HUES6 (cell line): Measurements from ENCODE around the gene PRKACA.
"Not testable (repeated sequence)": the region's sequence is repeated elsewhere in the genome, so short reads cannot be mapped to it uniquely, and the experiment has no call there.

Experiments
- H3K27ac ChIP-seq: 2 replicates; pipeline ENCODE4 v1.7.0; 2013; ENCODE audit warnings: low read depth, mild to moderate bottlenecking, low read length, inconsistent platforms
- H3K27me3 ChIP-seq: 2 replicates; pipeline ENCODE4 v1.6.1; 2013; ENCODE audit warnings: low read length; ENCODE audit not compliant: control insufficient read depth, insufficient read depth
- H3K36me3 ChIP-seq: 2 replicates; pipeline ENCODE4 v1.6.1; 2013; ENCODE audit warnings: low read length; ENCODE audit not compliant: control insufficient read depth, insufficient read depth
- H3K4me1 ChIP-seq: 2 replicates; pipeline ENCODE4 v1.6.1; 2013; ENCODE audit warnings: low read length; ENCODE audit not compliant: control insufficient read depth, insufficient read depth
- H3K4me3 ChIP-seq: 2 replicates; pipeline ENCODE4 v1.5.1; 2013; ENCODE audit warnings: low read depth, low read length
- H3K9ac ChIP-seq: one replicate; pipeline ENCODE4 v1.6.1; 2013; ENCODE audit warnings: mild to moderate bottlenecking, low read length
- H3K9me3 ChIP-seq: 2 replicates; pipeline ENCODE4 v1.6.1; 2013; ENCODE audit warnings: low read depth, low read length; ENCODE audit not compliant: control insufficient read depth, insufficient read depth

Gene PRKACA

DNA sequence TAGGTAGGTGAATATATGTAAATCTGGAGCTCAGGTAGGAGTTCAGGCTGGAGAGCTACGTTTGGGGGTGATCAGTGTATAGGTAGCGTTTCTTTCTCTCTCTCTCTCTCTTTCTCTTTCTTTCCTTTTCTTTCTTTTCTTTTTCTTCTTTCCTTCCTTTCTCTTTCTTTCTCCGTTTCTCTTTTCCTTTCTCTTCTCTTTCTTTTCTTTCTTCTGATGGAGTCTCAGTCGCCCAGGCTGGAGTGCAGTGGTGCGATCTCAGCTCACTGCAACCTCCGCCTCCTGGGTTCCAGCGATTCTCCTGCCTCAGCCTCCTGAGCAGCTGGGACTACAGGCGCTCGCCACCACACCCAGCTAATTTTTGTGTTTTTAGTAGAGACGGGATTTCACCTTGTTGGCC lies 28.6 kb upstream of the PRKACA start:
- H3K9ac ChIP-seq, H3K27ac ChIP-seq, H3K27me3 ChIP-seq, H3K4me3 ChIP-seq, H3K9me3 ChIP-seq, H3K36me3 ChIP-seq: not testable (repeated sequence)
- H3K4me1 ChIP-seq, result peaks cover 26% of the 10 kb centered on the region

- H3K9ac ChIP-seq, result no peak overlapping the region
- H3K4me1 ChIP-seq, result peaks cover 25% of the 10 kb centered on the region
- no peaks in the 10 kb centered on the region for H3K9me3 ChIP-seq
- no peak overlapping the region for H3K27ac ChIP-seq
- 0 out of 2 replicates have a peak, but pooled peaks cover 4% of the 10 kb centered on the region for H3K36me3 ChIP-seq
- H3K27me3 ChIP-seq, result no peaks in the 10 kb centered on the region
- no peak overlapping the region for H3K4me3 ChIP-seq
Observed at GRCh38 chr19:14145381-14145780, 27.8 kb upstream of the PRKACA start.

DNA sequence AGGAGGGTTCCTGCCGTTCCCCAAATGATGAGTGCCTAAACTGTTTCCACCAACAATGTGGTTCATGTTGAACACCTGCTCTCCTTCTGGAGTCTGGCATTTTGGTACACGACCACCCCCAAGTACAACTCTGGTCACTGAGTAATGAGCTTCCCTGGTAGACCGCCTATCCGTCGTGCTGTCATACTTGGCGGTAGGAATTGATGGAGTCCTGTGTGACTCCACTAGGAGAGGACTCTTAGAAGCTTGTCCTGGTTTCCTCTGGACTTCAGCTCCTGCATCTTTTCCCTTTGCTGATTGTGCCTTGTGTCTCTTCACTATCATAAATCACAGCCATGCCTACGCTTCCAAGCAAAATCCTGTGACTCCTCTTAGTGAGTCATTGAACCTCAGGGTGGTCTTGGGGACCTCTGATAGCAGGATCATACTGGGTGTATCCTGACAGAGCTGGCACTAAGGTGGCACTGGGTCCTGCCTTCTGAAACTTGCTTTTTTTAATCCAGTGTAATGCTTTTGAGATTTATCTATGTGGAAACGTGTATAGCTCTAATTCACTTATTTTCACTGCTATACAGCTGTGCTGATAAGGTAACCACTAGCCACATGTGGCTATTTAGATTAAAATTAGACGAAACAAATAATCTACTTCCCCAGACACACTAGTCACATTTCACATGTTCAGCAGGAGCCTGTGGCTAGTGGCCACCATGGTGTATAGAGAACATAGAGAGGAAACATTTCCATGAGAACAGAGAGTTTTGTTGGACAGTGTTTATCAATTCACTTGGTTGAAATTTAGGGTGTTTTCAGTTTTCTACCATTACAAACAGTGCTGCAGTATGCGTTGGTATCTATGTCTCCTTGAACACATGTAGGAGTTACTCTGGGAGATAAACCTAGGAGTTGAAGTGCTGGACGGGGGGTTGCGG lies 25.0 kb upstream of the PRKACA start:
- Histone ChIP-seq H3K36me3 (no peaks in the 10 kb centered on the region), H3K9me3 (no peaks in the 10 kb centered on the region), H3K27ac (no peak overlapping the region), H3K27me3 (no peaks in the 10 kb centered on the region), H3K4me3 (no peak overlapping the region), H3K4me1 (no peaks in the 10 kb centered on the region; the same call in 1 of the 2 replicates), H3K9ac (no peak overlapping the region)

DNA sequence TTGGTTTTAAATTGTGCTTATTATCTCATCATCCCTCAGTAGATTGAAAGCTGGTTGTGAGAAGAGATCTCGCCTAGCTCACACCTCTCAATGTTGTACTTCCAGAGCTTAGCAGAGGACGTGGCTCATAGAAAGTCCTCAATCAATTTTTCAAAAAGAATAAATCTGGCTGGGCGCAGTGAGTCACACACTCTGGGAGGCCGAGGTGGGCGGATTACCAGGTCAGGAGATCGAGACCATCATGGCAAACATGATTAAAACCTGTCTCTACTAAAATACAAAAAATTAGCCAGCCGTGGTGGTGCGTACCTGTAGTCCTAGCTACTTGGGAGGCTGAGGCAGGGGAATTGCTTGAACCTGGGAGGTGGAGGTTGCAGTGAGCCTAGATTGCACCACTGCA lies 23.5 kb upstream of the PRKACA start:
- H3K27ac ChIP-seq, result no peak overlapping the region
- H3K9me3 ChIP-seq, result no peaks in the 10 kb centered on the region
- no peaks in the 10 kb centered on the region for H3K27me3 ChIP-seq
- no peaks in the 10 kb centered on the region; the same call in 1 of the 2 replicates for H3K4me1 ChIP-seq
- H3K9ac ChIP-seq, result no peak overlapping the region
- no peaks in the 10 kb centered on the region for H3K36me3 ChIP-seq
- no peak overlapping the region for H3K4me3 ChIP-seq

- Histone ChIP-seq H3K27me3 (no peaks in the 10 kb centered on the region), H3K4me1 (no peaks in the 10 kb centered on the region; the same call in 1 of the 2 replicates), H3K9ac (no peak overlapping the region), H3K4me3 (no peak overlapping the region), H3K27ac (no peak overlapping the region), H3K36me3 (no peaks in the 10 kb centered on the region), H3K9me3 (no peaks in the 10 kb centered on the region)
Observed at GRCh38 chr19:14139944-14140343, 22.4 kb upstream of the PRKACA start.

GRCh38 chr19:14138576-14139265 lies 21.2 kb upstream of the PRKACA start:
- H3K27ac ChIP-seq, result no peak overlapping the region

DNA sequence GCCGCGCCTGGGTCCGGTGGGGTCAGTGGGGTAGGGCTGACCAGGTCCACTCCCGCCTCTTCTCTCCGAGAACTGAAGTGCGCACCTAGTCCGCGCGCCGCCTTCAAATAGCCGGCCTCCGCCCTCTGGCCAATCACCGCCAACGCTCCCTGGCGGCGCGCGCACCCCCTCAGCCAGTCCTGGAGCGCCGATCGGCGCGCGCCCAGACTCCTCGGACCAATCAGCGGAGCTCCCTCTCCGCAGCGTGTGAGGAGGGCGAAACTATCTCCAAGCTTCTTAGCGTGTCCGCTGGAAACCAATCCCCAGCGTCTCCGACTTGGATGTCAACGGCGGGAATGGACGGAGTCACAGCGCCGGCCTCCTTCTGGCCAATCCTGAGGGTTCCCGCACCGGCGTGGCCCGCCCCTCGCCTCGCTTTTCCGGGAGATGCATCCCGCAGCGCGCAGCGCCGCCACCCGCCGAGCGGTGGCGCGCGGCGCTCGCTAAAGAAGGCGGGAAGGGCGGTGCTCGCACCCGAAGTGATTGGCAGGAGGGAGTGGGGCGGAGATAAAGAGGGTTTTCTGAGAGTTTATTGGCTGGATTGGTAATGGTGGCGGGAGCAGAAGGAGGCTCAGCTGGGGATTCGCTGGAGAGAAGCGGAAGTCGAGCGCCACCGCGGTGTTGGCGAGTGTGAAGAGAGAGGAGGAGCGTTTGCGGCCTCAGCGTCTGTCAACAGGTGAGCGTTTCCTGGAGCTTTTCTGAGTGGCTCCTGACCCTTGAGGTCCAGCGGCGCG lies 19.1 kb upstream of the PRKACA start, which contains the start of gene ASF1B:
Gene ASF1B (minus strand): TSS at position 81 of the 773 bp plus-strand sequence. CDS start 133 bp downstream, outside the sequence.
- Histone ChIP-seq H3K27ac (peak within 1 kb of the TSS; percentile 86), H3K27me3 (no peaks in the 10 kb centered on the region), H3K4me1 (peaks cover 8% of the 10 kb centered on the region), H3K9me3 (no peaks in the 10 kb centered on the region), H3K36me3 (peaks cover 8% of the 10 kb centered on the region), H3K9ac (peak within 1 kb of the TSS; percentile 86), H3K4me3 (peak within 1 kb of the TSS; percentile 89)

More at GRCh38 chr19:14138576-14139265, 21.2 kb upstream of the PRKACA start:
- Histone ChIP-seq H3K9me3 (no peaks in the 10 kb centered on the region), H3K9ac (no peak overlapping the region), H3K4me1 (peaks cover 8% of the 10 kb centered on the region), H3K36me3 (no peaks in the 10 kb centered on the region; the same call in 1 of the 2 replicates), H3K4me3 (no peak overlapping the region), H3K27me3 (no peaks in the 10 kb centered on the region)

DNA sequence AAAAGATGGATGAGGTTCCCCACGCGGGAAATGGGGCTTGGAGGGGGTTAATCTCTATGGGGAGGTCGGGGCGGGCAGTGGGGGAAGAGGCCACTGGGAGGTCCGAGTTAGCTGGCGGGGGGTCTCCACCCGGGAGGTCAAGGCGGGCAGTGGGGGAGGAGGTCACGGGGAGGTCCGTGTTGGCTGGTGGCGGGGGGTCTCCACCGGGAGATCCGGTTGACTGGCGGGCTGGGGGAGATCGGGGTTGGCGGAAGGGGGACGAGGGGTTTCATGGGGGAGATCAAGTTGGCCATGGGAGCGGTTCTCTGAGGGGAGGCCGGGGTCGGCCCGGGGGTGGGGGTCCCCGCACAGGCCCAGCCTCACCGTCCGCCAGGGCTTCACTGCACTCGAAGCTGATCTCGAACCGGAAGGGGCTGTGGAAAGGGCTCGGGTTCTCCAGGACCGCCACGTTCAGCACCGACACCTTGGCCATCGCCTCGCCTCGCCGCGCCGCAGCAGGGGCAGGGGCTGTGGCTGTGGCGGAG lies 18.5 kb upstream of the PRKACA start:
- peak overlapping the region; percentile 86 for H3K9ac ChIP-seq
- peak overlapping the region; percentile 86 for H3K27ac ChIP-seq
- H3K36me3 ChIP-seq, result peaks cover 8% of the 10 kb centered on the region
- H3K9me3 ChIP-seq, result no peaks in the 10 kb centered on the region
- H3K4me3 ChIP-seq, result peak overlapping the region; percentile 89
- H3K27me3 ChIP-seq, result no peaks in the 10 kb centered on the region
- H3K4me1 ChIP-seq, result peaks cover 8% of the 10 kb centered on the region

GRCh38 chr19:14135355-14135754 lies 17.8 kb upstream of the PRKACA start:
- Histone ChIP-seq H3K27me3 (no peaks in the 10 kb centered on the region), H3K4me1 (peaks cover 8% of the 10 kb centered on the region), H3K36me3 (peaks cover 10% of the 10 kb centered on the region), H3K9me3 (no peaks in the 10 kb centered on the region), H3K4me3 (peak overlapping the region; percentile 89), H3K27ac (no peak overlapping the region), H3K9ac (peak overlapping the region; percentile 46)

GRCh38 chr19:14127929-14128509 lies 10.5 kb upstream of the PRKACA start:
- H3K27me3 ChIP-seq, result no peaks in the 10 kb centered on the region
- H3K4me3 ChIP-seq, result no peak overlapping the region
- H3K4me1 ChIP-seq, result no peaks in the 10 kb centered on the region
- peaks cover 56% of the 10 kb centered on the region for H3K36me3 ChIP-seq
- no peaks in the 10 kb centered on the region for H3K9me3 ChIP-seq
- H3K27ac ChIP-seq, result no peak overlapping the region
- no peak overlapping the region for H3K9ac ChIP-seq
